Measurements from ENCODE around the gene PSMF1.

Gene PSMF1

GRCh38 chr20:1163653-1164052, 45.3 kb downstream of the PSMF1 start:
- DNase-seq (ENCODE audit: extremely low spot score) = no peak
- POLR2A ChIA-PET = no interaction called here
- CTCF ChIA-PET = interaction anchor here (1.4 kb wide), 1 partner anchor 56 kb away, joined by 3 read pairs; no protein-coding TSS in a partner anchor
- no peak for TF ChIP-seq CTCF (IDR thresholded peaks at IDR 0.05; ENCODE audit: control extremely low read depth, extremely low read depth, low read depth, missing control alignments)

GRCh38 chr20:1164871-1165270, 46.5 kb downstream of the PSMF1 start:
- ChIA-PET CTCF (interaction anchor here (1.1 kb wide), 1 partner anchor 15 kb away, joined by 3 read pairs; no protein-coding TSS in a partner anchor), POLR2A (no interaction called here)
- no peak for TF ChIP-seq CTCF (IDR thresholded peaks at IDR 0.05; ENCODE audit: control extremely low read depth, extremely low read depth, low read depth, missing control alignments)
- no peak for DNase-seq (ENCODE audit: extremely low spot score)

GRCh38 chr20:1165521-1165920, 47.1 kb downstream of the PSMF1 start:
- ChIA-PET CTCF (interaction anchor here (1.1 kb wide), 1 partner anchor 16 kb away, joined by 3 read pairs; no protein-coding TSS in a partner anchor), POLR2A (no interaction called here)
- no peak for DNase-seq (ENCODE audit: extremely low spot score)
- TF ChIP-seq CTCF (IDR thresholded peaks at IDR 0.05; ENCODE audit: control extremely low read depth, extremely low read depth, low read depth, missing control alignments) = no peak

- DNase-seq (ENCODE audit: extremely low spot score) = no peak
- no peak for TF ChIP-seq CTCF (IDR thresholded peaks at IDR 0.05; ENCODE audit: control extremely low read depth, extremely low read depth, low read depth, missing control alignments)
- CTCF ChIA-PET = interaction anchor here (1.6 kb wide), 1 partner anchor 15 kb away, joined by 4 read pairs; no protein-coding TSS in a partner anchor
- POLR2A ChIA-PET = no interaction called here
Observed at GRCh38 chr20:1165941-1166340, 47.5 kb downstream of the PSMF1 start.

GRCh38 chr20:1166948-1167720, 48.7 kb downstream of the PSMF1 start:
- TF ChIP-seq CTCF (IDR thresholded peaks at IDR 0.05; ENCODE audit: control extremely low read depth, extremely low read depth, low read depth, missing control alignments) = no peak
- CTCF ChIA-PET = interaction anchor here (1.6 kb wide), 1 partner anchor 14 kb away, joined by 4 read pairs; no protein-coding TSS in a partner anchor
- POLR2A ChIA-PET = no interaction called here
- DNase-seq (ENCODE audit: extremely low spot score) = no peak

- POLR2A ChIA-PET = no interaction called here
- CTCF ChIA-PET = interaction anchor here (1.4 kb wide), 1 partner anchor 19 kb away, joined by 3 read pairs; no protein-coding TSS in a partner anchor
- DNase-seq (ENCODE audit: extremely low spot score) = no peak
- TF ChIP-seq CTCF (IDR thresholded peaks at IDR 0.05; ENCODE audit: control extremely low read depth, extremely low read depth, low read depth, missing control alignments) = no peak
Observed at GRCh38 chr20:1169224-1169623, 50.8 kb downstream of the PSMF1 start.
